HCT116 (cell line): ENCODE measurements around the gene COPE. TPM values are rescaled to one million over a fixed set of nuclear protein-coding genes. Genes with fewer than 3 reads are reported as not detected.

Experiments used
- ATAC-seq: fragments of 200-7000 bp; cut with Tn5 transposase; 2 replicates; pipeline ENCODE4 v1.9.1; 2020; ENCODE audit warnings: mild to moderate bottlenecking, moderate library complexity
- BruUV-seq: library from RNA; stranded (reverse); fragments of 400-500 nt; replicated peaks from 2 replicates; lab custom pipeline; 2021; lab: Mats Ljungman, UMichigan
- CTCF ChIA-PET: fragments of 300-600 bp; sonication (Branson Sonifier 250); formaldehyde crosslinking; loops from one replicate; lab custom pipeline; 2021; ENCODE audit warnings: antibody characterized with exemption; lab: Charles Lee
- POLR2A ChIA-PET: fragments of 300-600, 350-600 bp; sonication (Branson Sonifier 250); formaldehyde crosslinking; loops from one replicate; lab custom pipeline; 2021; ENCODE audit warnings: antibody characterized with exemption; lab: Charles Lee
- RAD21 ChIA-PET, 2 experiments: fragments of 300-600 bp; sonication (Branson Sonifier 250); formaldehyde crosslinking; loops; one replicate each; lab custom pipeline; 2023; ENCODE audit warnings: low total read pairs in 2 of 2; ENCODE audit not compliant: uncharacterized antibody in 2 of 2, unreplicated experiment in 2 of 2, low non-redundant PET in 1 of 2; lab: Charles Lee
- DNase-seq: peaks from one replicate; pipeline ENCODE4 v3.0.0-alpha.2; 2010; ENCODE audit warnings: low read depth, low spot score
- H2AFZ ChIP-seq: fragments of 200-600 bp; shearing (Covaris generic), sonication (generic); 2 replicates; pipeline ENCODE4 v1.6.1; 2017; ENCODE audit warnings: low read depth, mixed run types, mixed read lengths, antibody characterized with exemption, low read length; ENCODE audit not compliant: poor library complexity, severe bottlenecking
- H3K27ac ChIP-seq: 2 replicates; pipeline ENCODE4 v1.5.1; 2012; ENCODE audit warnings: low read depth, low read length
- H3K27me3 ChIP-seq: fragments of 200-600 bp; sonication (generic); 2 replicates; pipeline ENCODE4 v1.6.1; 2016; ENCODE audit warnings: mixed run types, low read length, mixed read lengths; ENCODE audit not compliant: insufficient read depth
- H3K36me3 ChIP-seq, 2 experiments: fragments of 200-500 bp in 1 of 2; fragments of 200-600 bp in 1 of 2; sonication (Bioruptor generic) in 1 of 2; sonication (generic) in 1 of 2; 2 replicates each; pipeline versions ENCODE4 v1.5.1 to v1.6.1; 2014 to 2016; ENCODE audit warnings: low read length in 2 of 2, inconsistent platforms in 1 of 2, mixed read lengths in 1 of 2, mixed run types in 1 of 2; ENCODE audit not compliant: insufficient read depth in 2 of 2, control insufficient read depth in 1 of 2
- H3K4me1 ChIP-seq, 2 experiments: fragments of 200-600 bp in 1 of 2; sonication (generic) in 1 of 2; 2 replicates each; pipeline versions ENCODE4 v1.5.1 to v1.6.1; 2012 to 2017; ENCODE audit warnings: low read length in 2 of 2, inconsistent platforms in 1 of 2, mild to moderate bottlenecking in 1 of 2, mixed read lengths in 1 of 2, mixed run types in 1 of 2, moderate library complexity in 1 of 2; ENCODE audit not compliant: insufficient read depth in 2 of 2, control insufficient read depth in 1 of 2
- H3K4me2 ChIP-seq: fragments of 200-600 bp; sonication (generic); 2 replicates; pipeline ENCODE4 v1.6.1; 2017; ENCODE audit warnings: mixed run types, low read length, mixed read lengths
- H3K4me3 ChIP-seq, 2 experiments: fragments of 200-600 bp in 1 of 2; sonication (generic) in 1 of 2; replicated peaks in 1 of 2; 2 replicates each; pipeline ENCODE4 v1.5.1; 2011 to 2016; ENCODE audit warnings: low read length in 2 of 2, control low read depth in 1 of 2, low read depth in 1 of 2, mild to moderate bottlenecking in 1 of 2, mixed read lengths in 1 of 2, mixed run types in 1 of 2
- H3K79me2 ChIP-seq: fragments of 200-600 bp; sonication (generic); 2 replicates; pipeline ENCODE4 v1.6.1; 2017; ENCODE audit warnings: mild to moderate bottlenecking, mixed run types, low read length, moderate library complexity, mixed read lengths; ENCODE audit not compliant: insufficient read depth
- H3K9ac ChIP-seq: fragments of 200-600 bp; sonication (generic); 2 replicates; pipeline ENCODE4 v1.6.1; 2016; ENCODE audit warnings: low read length, mixed read lengths
- H3K9me2 ChIP-seq: fragments of 200-600 bp; sonication (generic), shearing (Covaris generic); 2 replicates; pipeline ENCODE4 v1.6.1; 2017; ENCODE audit warnings: mixed run types, mild to moderate bottlenecking, moderate library complexity; ENCODE audit not compliant: insufficient read depth
- H3K9me3 ChIP-seq, 2 experiments: fragments of 200-500 bp in 1 of 2; fragments of 200-600 bp in 1 of 2; sonication (Bioruptor generic) in 1 of 2; sonication (generic) in 1 of 2; 2 replicates each; pipeline ENCODE4 v1.6.1; 2014 to 2017; ENCODE audit warnings: low read length in 2 of 2, mixed read lengths in 2 of 2, inconsistent platforms in 1 of 2, low read depth in 1 of 2, mild to moderate bottlenecking in 1 of 2, mixed run types in 1 of 2, moderate library complexity in 1 of 2; ENCODE audit not compliant: control insufficient read depth in 1 of 2, insufficient read depth in 1 of 2
- H4K20me1 ChIP-seq: fragments of 200-600 bp; sonication (generic), shearing (Covaris generic); 2 replicates; pipeline ENCODE4 v1.6.1; 2017; ENCODE audit warnings: mixed run types, mild to moderate bottlenecking, moderate library complexity; ENCODE audit not compliant: insufficient read depth
- CEBPB ChIP-seq: IDR thresholded peaks from 2 replicates; pipeline ENCODE4 v1.6.1; 2012; ENCODE audit warnings: low read depth
- ELF1 ChIP-seq: IDR thresholded peaks from 2 replicates; pipeline ENCODE4 v1.6.1; 2012; ENCODE audit warnings: low read depth, borderline replicate concordance
- FOSL1 ChIP-seq: IDR thresholded peaks from 2 replicates; pipeline ENCODE4 v1.6.1; 2012; ENCODE audit warnings: low read depth
- JUND ChIP-seq: IDR thresholded peaks from 2 replicates; pipeline ENCODE4 v1.6.1; 2012
- POLR2A ChIP-seq: IDR thresholded peaks from 2 replicates; pipeline ENCODE4 v1.7.0; 2011; ENCODE audit warnings: borderline replicate concordance; ENCODE audit not compliant: insufficient read depth, insufficient read length; ENCODE audit errors: extremely low read depth
- RAD21 ChIP-seq: IDR thresholded peaks from 2 replicates; pipeline ENCODE4 v1.6.1; 2012; ENCODE audit warnings: low read depth, mild to moderate bottlenecking
- SP1 ChIP-seq: IDR thresholded peaks from 2 replicates; pipeline ENCODE4 v1.6.1; 2012; ENCODE audit warnings: low read depth
- SRF ChIP-seq: IDR thresholded peaks from 2 replicates; pipeline ENCODE4 v1.6.1; 2012; ENCODE audit warnings: low read depth
- ZBTB33 ChIP-seq: IDR thresholded peaks from 2 replicates; pipeline ENCODE4 v1.6.1; 2011; ENCODE audit warnings: mild to moderate bottlenecking, low read length, moderate library complexity; ENCODE audit not compliant: insufficient replicate concordance; ENCODE audit errors: extremely low read depth
- intact Hi-C: fragments of 100-400 bp; cut with micrococcal nuclease; formaldehyde crosslinking; loops from 2 replicates; pipeline ENCODE4 v1.10.0; 2022
- total RNA-seq: library from RNA; stranded (reverse); gene quantifications from one replicate; pipeline ENCODE4 v1.2.1, GENCODE V29; 2021; ENCODE audit not compliant: unreplicated experiment
- TF ChIP-seq, protein P1 (sequence below): IDR thresholded peaks from 2 replicates; pipeline ENCODE4 v1.6.1; 2012

Gene COPE
- total RNA-seq, 1 experiment from 2014 or later: 263 TPM

DNA sequence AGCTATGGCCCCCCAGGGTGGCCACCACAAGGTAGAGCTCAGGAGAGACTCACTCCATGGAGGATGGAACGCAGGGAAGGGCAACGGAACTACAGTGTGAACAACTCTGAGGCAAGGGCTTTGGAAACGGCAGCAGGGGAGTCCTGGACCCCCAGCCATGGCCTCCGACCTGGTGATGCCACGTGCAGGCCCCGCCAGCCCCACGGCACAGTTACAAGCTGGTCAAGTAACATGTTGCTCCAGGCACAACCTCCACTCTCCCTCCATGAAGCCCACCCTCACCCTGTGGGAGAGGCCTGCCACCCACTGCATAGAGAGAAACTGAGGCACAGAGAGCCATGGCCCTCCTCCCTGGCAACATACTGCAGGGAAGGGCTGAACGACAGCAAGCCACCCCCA is 14.1 kb downstream of the COPE start:
- DNase-seq (no peak), ATAC-seq (no peak)
- H3K4me2 ChIP-seq: no peak overlapping the region
- H3K36me3 ChIP-seq: peaks cover 0 to 9% of the 10 kb centered on the region in 2 experiments; a peak in 3 of 4 replicates
- H3K4me3 ChIP-seq: no peak overlapping the region
- no peak overlapping the region for H2AFZ ChIP-seq
- no peaks in the 10 kb centered on the region for H4K20me1 ChIP-seq
- H3K9ac ChIP-seq: no peak overlapping the region
- no peaks in the 10 kb centered on the region for H3K9me2 ChIP-seq
- no peaks in the 10 kb centered on the region for H3K9me3 ChIP-seq
- no peak overlapping the region for H3K27ac ChIP-seq
- TF ChIP-seq ZBTB33: no peak
- TF ChIP-seq JUND: no peak
- no peak for TF ChIP-seq POLR2A
- TF ChIP-seq FOSL1: no peak
- no peak for TF ChIP-seq RAD21
- TF ChIP-seq, protein P1, sequence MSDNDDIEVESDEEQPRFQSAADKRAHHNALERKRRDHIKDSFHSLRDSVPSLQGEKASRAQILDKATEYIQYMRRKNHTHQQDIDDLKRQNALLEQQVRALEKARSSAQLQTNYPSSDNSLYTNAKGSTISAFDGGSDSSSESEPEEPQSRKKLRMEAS: no peak
- TF ChIP-seq CEBPB: no peak
- no peak for TF ChIP-seq ELF1
- no peak for TF ChIP-seq SP1
- no peak for TF ChIP-seq SRF
- RAD21 ChIA-PET: no interaction called here
- POLR2A ChIA-PET: no interaction called here
- H3K27me3 ChIP-seq: no peaks in the 10 kb centered on the region
- CTCF ChIA-PET: no interaction called here
- intact Hi-C loops: no loop called here
- H3K4me1 ChIP-seq: no peaks in the 10 kb centered on the region
- no TSS peak for BruUV-seq
- H3K79me2 ChIP-seq: no peaks in the 10 kb centered on the region
